ENCODE data around the gene TASOR2.

GRCh38 chr10:5678397-5679036 is 6.1 kb upstream of the TASOR2 start:
- TF ChIP-seq POLR2A (IDR thresholded peaks at IDR 0.05; ENCODE audit: low read depth, low read length) (no peak), SPI1 (IDR thresholded peaks at IDR 0.05; ENCODE audit: low read depth, low read length) (no peak), TAF1 (IDR thresholded peaks at IDR 0.05; ENCODE audit: low read depth, low read length) (no peak), POLR2AphosphoS5 (IDR thresholded peaks at IDR 0.05; ENCODE audit: low read depth, low read length) (no peak), POU2F2 (IDR thresholded peaks at IDR 0.05; ENCODE audit: low read depth, low read length) (no peak)
